Measurements from ENCODE around the gene PDXK. TPM values are rescaled to one million over a fixed set of nuclear protein-coding genes. Genes with fewer than 3 reads are reported as not detected.

The PDXK gene
- polyA plus RNA-seq, 3 donors = 128 to 214 (median 210) TPM

GRCh38 chr21:43785134-43785533 is 66.2 kb downstream of the PDXK start:
- no peaks in the 10 kb centered on the region for H3K36me3 ChIP-seq (replicated peaks in 1 of 2; ENCODE audit: control insufficient read depth in 1 of 2, insufficient read depth in 2 of 2, low read length in 2 of 2)
- H3K4me2 ChIP-seq (replicated peaks; ENCODE audit: extremely low read depth, low read length, poor library complexity, severe bottlenecking) = no peak overlapping the region
- WGBS (ENCODE audit: insufficient coverage) = no CpG with 5 or more reads among the region's 3 CpGs
- H3K79me2 ChIP-seq (ENCODE audit: insufficient read depth, low read length) = peaks cover 8% of the 10 kb centered on the region
- no peak overlapping the region for H2AFZ ChIP-seq (ENCODE audit: insufficient read depth, low read depth, low read length, poor library complexity, severe bottlenecking)
- Mint-ChIP-seq H3K4me3 (no peak overlapping the region), H3K4me1 (peaks cover 19% of the 10 kb centered on the region), H3K27ac (no peak overlapping the region), H3K27me3 (ENCODE audit: low read depth in 3 of 3) (peaks cover 0 to 5% (median 2%) of the 10 kb centered on the region in 3 donors), H3K36me3 (peaks cover 0 to 4% of the 10 kb centered on the region in 2 donors), H3K9me3 (peaks cover 0 to 3% (median 0%) of the 10 kb centered on the region in 7 donors)
- intact Hi-C loops (cut with micrococcal nuclease) = loop anchor here in 1 of 2 donors (5.0 to 10.0 kb wide), 2 partner anchors 58 to 550 kb away; partner anchors contain the start of gene CFAP410
- H4K20me1 ChIP-seq (ENCODE audit: insufficient read depth, low read length) = no peaks in the 10 kb centered on the region
- TF ChIP-seq CTCF (IDR thresholded peaks at IDR 0.05) = no peak
- no peaks in the 10 kb centered on the region for H3K9me3 ChIP-seq (replicated peaks in 1 of 2; ENCODE audit: control insufficient read depth in 1 of 2, insufficient read depth in 1 of 2, low read length in 2 of 2)
- H3K4me1 ChIP-seq (ENCODE audit: control insufficient read depth in 1 of 2, insufficient read depth in 2 of 2, low read length in 2 of 2) = peaks cover 14 to 26% of the 10 kb centered on the region in 2 donors
- no peak for DNase-seq
- H3K27me3 ChIP-seq (ENCODE audit: control insufficient read depth in 2 of 2, insufficient read depth in 2 of 2, low read length in 2 of 2) = no peaks in the 10 kb centered on the region
- H3K9ac ChIP-seq (ENCODE audit: insufficient read depth, low read length, poor library complexity, severe bottlenecking) = no peak overlapping the region
- H3K4me3 ChIP-seq (replicated peaks in 1 of 3; ENCODE audit: low read depth in 2 of 3, low read length in 3 of 3) = no peak overlapping the region
- no peak overlapping the region for H3K27ac ChIP-seq (ENCODE audit: low read depth in 1 of 2, low read length in 2 of 2)

- intact Hi-C loops (cut with micrococcal nuclease) = loop anchor here in 1 of 2 donors (5.0 to 10.0 kb wide), 2 partner anchors 59 to 548 kb away; partner anchors contain the start of gene CFAP410
- H3K36me3 ChIP-seq (replicated peaks in 1 of 2; ENCODE audit: control insufficient read depth in 1 of 2, insufficient read depth in 2 of 2, low read length in 2 of 2) = no peaks in the 10 kb centered on the region
- no peaks in the 10 kb centered on the region for H3K9me3 ChIP-seq (replicated peaks in 1 of 2; ENCODE audit: control insufficient read depth in 1 of 2, insufficient read depth in 1 of 2, low read length in 2 of 2)
- no peaks in the 10 kb centered on the region for H3K27me3 ChIP-seq (ENCODE audit: control insufficient read depth in 2 of 2, insufficient read depth in 2 of 2, low read length in 2 of 2)
- peak overlapping the region in 1 of 7 donors; percentile 20 for H3K27ac Mint-ChIP-seq
- peaks cover 20% of the 10 kb centered on the region for H3K79me2 ChIP-seq (ENCODE audit: insufficient read depth, low read length)
- DNase-seq = no peak
- H3K27me3 Mint-ChIP-seq (ENCODE audit: low read depth in 3 of 3) = peaks cover 0 to 5% (median 2%) of the 10 kb centered on the region in 3 donors
- H4K20me1 ChIP-seq (ENCODE audit: insufficient read depth, low read length) = peaks cover 9% of the 10 kb centered on the region
- H3K4me1 ChIP-seq (ENCODE audit: control insufficient read depth in 1 of 2, insufficient read depth in 2 of 2, low read length in 2 of 2) = peaks cover 23 to 30% of the 10 kb centered on the region in 2 donors
- no peak overlapping the region for H3K9ac ChIP-seq (ENCODE audit: insufficient read depth, low read length, poor library complexity, severe bottlenecking)
- H3K36me3 Mint-ChIP-seq = peaks cover 2 to 3% of the 10 kb centered on the region in 2 donors
- peaks cover 0 to 3% (median 0%) of the 10 kb centered on the region in 7 donors for H3K9me3 Mint-ChIP-seq
- no peak overlapping the region for H3K27ac ChIP-seq (ENCODE audit: low read depth in 1 of 2, low read length in 2 of 2)
- TF ChIP-seq CTCF (IDR thresholded peaks at IDR 0.05) = no peak
- H3K4me3 ChIP-seq (replicated peaks in 1 of 3; ENCODE audit: low read depth in 2 of 3, low read length in 3 of 3) = no peak overlapping the region
- no peak overlapping the region for H3K4me3 Mint-ChIP-seq
- no peak overlapping the region for H2AFZ ChIP-seq (ENCODE audit: insufficient read depth, low read depth, low read length, poor library complexity, severe bottlenecking)
- WGBS (ENCODE audit: insufficient coverage) = 83% methylated on average over 18 of the region's 18 CpGs
- no peak overlapping the region for H3K4me2 ChIP-seq (replicated peaks; ENCODE audit: extremely low read depth, low read length, poor library complexity, severe bottlenecking)
- peaks cover 30% of the 10 kb centered on the region for H3K4me1 Mint-ChIP-seq
These were observed 67.4 kb downstream of the PDXK start for GRCh38 chr21:43786300-43786806.

Data from CD14-positive monocyte (primary cell).